MCF 10A (cell line): Measurements from ENCODE around the gene RIN1. TPM values are rescaled to one million over a fixed set of nuclear protein-coding genes. Genes with fewer than 3 reads are reported as not detected.
"Not testable (repeated sequence)": the region's sequence is repeated elsewhere in the genome, so short reads cannot be mapped to it uniquely, and the experiment has no call there.

Experiments used
- BruUV-seq: library from RNA; stranded (reverse); fragments of 400-500 nt; replicated peaks from 2 replicates; lab custom pipeline; 2021; lab: Mats Ljungman, UMichigan
- CTCF ChIA-PET: fragments of 300-600 bp; sonication (Branson Sonifier 250); formaldehyde crosslinking; extraction: SDS; loops from one replicate; lab custom pipeline; 2021; ENCODE audit warnings: antibody characterized with exemption, inconsistent platforms; lab: Yijun Ruan, JAX
- POLR2A ChIA-PET: fragments of 300-600, 350-650 bp; sonication (Branson Sonifier 250); formaldehyde crosslinking; extraction: SDS; loops from one replicate; lab custom pipeline; 2020; ENCODE audit warnings: antibody characterized with exemption, inconsistent platforms; lab: Yijun Ruan, JAX
- DNase-seq: peaks from one replicate; pipeline ENCODE4 v3.0.0-alpha.2; 2018; ENCODE audit not compliant: unreplicated experiment
- H3K27ac Mint-ChIP-seq: one replicate; pipeline ENCODE4 v1.8.0; 2022; ENCODE audit warnings: mild to moderate bottlenecking, low read depth, mixed read lengths; ENCODE audit not compliant: unreplicated experiment
- H3K27me3 Mint-ChIP-seq: one replicate; pipeline ENCODE4 v1.8.0; 2022; ENCODE audit warnings: mixed read lengths; ENCODE audit not compliant: insufficient read depth, unreplicated experiment
- H3K36me3 Mint-ChIP-seq: one replicate; pipeline ENCODE4 v1.8.0; 2022; ENCODE audit warnings: mild to moderate bottlenecking, moderate library complexity, mixed read lengths; ENCODE audit not compliant: insufficient read depth, unreplicated experiment
- H3K4me1 Mint-ChIP-seq: one replicate; pipeline ENCODE4 v1.8.0; 2022; ENCODE audit warnings: mixed read lengths; ENCODE audit not compliant: insufficient read depth, unreplicated experiment
- H3K4me3 Mint-ChIP-seq: one replicate; pipeline ENCODE4 v1.8.0; 2022; ENCODE audit warnings: mild to moderate bottlenecking, moderate library complexity, mixed read lengths; ENCODE audit not compliant: unreplicated experiment
- H3K9me3 Mint-ChIP-seq: one replicate; pipeline ENCODE4 v1.8.0; 2022; ENCODE audit warnings: mixed read lengths; ENCODE audit not compliant: unreplicated experiment
- CTCF ChIP-seq: fragments of 200-600 bp; IDR thresholded peaks from one replicate; pipeline ENCODE4 v1.8.0; 2022; ENCODE audit warnings: antibody characterized with exemption, mild to moderate bottlenecking; ENCODE audit not compliant: unreplicated experiment
- intact Hi-C: fragments of 100-400 bp; cut with micrococcal nuclease; formaldehyde crosslinking; loops from 2 replicates; pipeline ENCODE4 v1.14.1; 2022
- total RNA-seq: library from RNA; stranded (reverse); gene quantifications from 2 replicates; pipeline ENCODE4 v1.2.3, GENCODE V29; 2022

RIN1 gene
- total RNA-seq, 1 experiment from 2014 or later = 50.2 TPM

GRCh38 chr11:66361502-66361941 is 25.3 kb upstream of the RIN1 start:
- Mint-ChIP-seq H3K4me1 (no peaks in the 10 kb centered on the region), H3K27ac (no peak overlapping the region), H3K36me3 (peaks cover 19% of the 10 kb centered on the region), H3K9me3 (no peaks in the 10 kb centered on the region), H3K4me3 (no peak overlapping the region), H3K27me3 (no peaks in the 10 kb centered on the region)
- CTCF ChIA-PET = interaction anchor here (1.3 to 1.4 kb wide), 2 partner anchors 25 to 27 kb away, joined by 3 to 5 read pairs; no protein-coding TSS in a partner anchor
- BruUV-seq = no TSS peak
- DNase-seq = no peak
- POLR2A ChIA-PET = interaction anchor here (0.8 kb wide), 1 partner anchor 13 kb away, joined by 3 read pairs; no protein-coding TSS in a partner anchor
- TF ChIP-seq CTCF = no peak
- intact Hi-C loops = no loop called here

GRCh38 chr11:66360406-66361073 is 24.3 kb upstream of the RIN1 start:
- peaks cover 14% of the 10 kb centered on the region for H3K36me3 Mint-ChIP-seq

GRCh38 chr11:66359662-66360087 is 23.4 kb upstream of the RIN1 start:
- intact Hi-C loops = no loop called here
- Mint-ChIP-seq H3K27me3 (no peaks in the 10 kb centered on the region), H3K9me3 (no peaks in the 10 kb centered on the region), H3K4me3 (no peak overlapping the region), H3K27ac (no peak overlapping the region), H3K36me3 (peaks cover 14% of the 10 kb centered on the region), H3K4me1 (no peaks in the 10 kb centered on the region)
- CTCF ChIA-PET = interaction anchor here (0.6 to 0.7 kb wide), 2 partner anchors 22 to 94 kb away, joined by 3 read pairs; no protein-coding TSS in a partner anchor
- BruUV-seq = no TSS peak
- no peak for DNase-seq
- POLR2A ChIA-PET = no interaction called here
- no peak for TF ChIP-seq CTCF

More at GRCh38 chr11:66360406-66361073, 24.3 kb upstream of the RIN1 start:
- no peak for DNase-seq
- no peak for TF ChIP-seq CTCF
- no peaks in the 10 kb centered on the region for H3K27me3 Mint-ChIP-seq
- H3K4me1 Mint-ChIP-seq = no peaks in the 10 kb centered on the region
- no TSS peak for BruUV-seq
- no peak overlapping the region for H3K27ac Mint-ChIP-seq
- ChIA-PET CTCF (interaction anchor here (0.6 to 1.4 kb wide), 6 partner anchors 9 to 137 kb away, joined by 3 to 5 read pairs (median 3); no protein-coding TSS in a partner anchor), POLR2A (interaction anchor here (0.6 to 0.8 kb wide), 3 partner anchors 12 to 161 kb away, joined by 3 read pairs; no protein-coding TSS in a partner anchor)
- intact Hi-C loops = no loop called here
- no peak overlapping the region for H3K4me3 Mint-ChIP-seq
- H3K9me3 Mint-ChIP-seq = no peaks in the 10 kb centered on the region

GRCh38 chr11:66350560-66351235 is 14.5 kb upstream of the RIN1 start:
- CTCF ChIA-PET = interaction anchor here (0.6 to 1.6 kb wide), 6 partner anchors 13 to 912 kb away, joined by 3 to 5 read pairs (median 3); partner anchors contain the start of gene SLC29A2

More at GRCh38 chr11:66350560-66351235, 14.5 kb upstream of the RIN1 start:
- POLR2A ChIA-PET = interaction anchor here (0.6 to 1.1 kb wide), 2 partner anchors 15 to 761 kb away, joined by 3 to 4 read pairs; no protein-coding TSS in a partner anchor
- H3K27me3 Mint-ChIP-seq, BruUV-seq, intact Hi-C loops, H3K9me3 Mint-ChIP-seq, DNase-seq, H3K27ac Mint-ChIP-seq, H3K4me3 Mint-ChIP-seq, H3K4me1 Mint-ChIP-seq: not testable (repeated sequence)
- peaks cover 49% of the 10 kb centered on the region for H3K36me3 Mint-ChIP-seq
